Stimulated activated CD4-positive, alpha-beta T cell treated with anti-CD3 and anti-CD28 coated beads, Interleukin-12 subunit alpha, Interleukin-12 subunit beta, amount 100 ng/mL, for 4 hours (primary cell): ENCODE results near the gene DDX41.
"Not testable (repeated sequence)": the region's sequence is repeated elsewhere in the genome, so short reads cannot be mapped to it uniquely, and the experiment has no call there.

ENCODE experiments used
- DNase-seq: peaks from one replicate; pipeline ENCODE4 v3.0.0-alpha.2; 2020

Gene DDX41

GRCh38 chr5:177516601-177517568 is at the start of gene DDX41:
Gene DDX41 (minus strand): TSS chr5:177516961. CDS start chr5:177516945, 16 bp downstream.
- DNase-seq = peak; percentile 91

- no peak for DNase-seq
Measured at GRCh38 chr5:177565046-177565445, 48.3 kb upstream of the DDX41 start.

- DNase-seq = not testable (repeated sequence)
Measured at GRCh38 chr5:177559446-177559941, 42.7 kb upstream of the DDX41 start.

- no peak for DNase-seq
Measured at GRCh38 chr5:177557796-177558195, 41.0 kb upstream of the DDX41 start.

GRCh38 chr5:177557041-177557647 is 40.4 kb upstream of the DDX41 start:
- DNase-seq = no peak

GRCh38 chr5:177555665-177556064 is 38.9 kb upstream of the DDX41 start:
- DNase-seq = no peak

GRCh38 chr5:177555228-177555627 is 38.5 kb upstream of the DDX41 start:
- DNase-seq = no peak

- DNase-seq = peak; percentile 95
Measured at GRCh38 chr5:177554474-177555111, 37.8 kb upstream of the DDX41 start, which contains the start of gene FAM193B. Gene FAM193B (minus strand): TSS chr5:177554563. CDS start chr5:177554458, 105 bp downstream.

GRCh38 chr5:177553671-177554429 is 37.1 kb upstream of the DDX41 start:
- peak; percentile 43 for DNase-seq

- DNase-seq = no peak
Measured at GRCh38 chr5:177552839-177553455, 36.2 kb upstream of the DDX41 start.

GRCh38 chr5:177550122-177550521 is 33.4 kb upstream of the DDX41 start:
- DNase-seq = no peak

GRCh38 chr5:177548495-177548894 is 31.7 kb upstream of the DDX41 start:
- DNase-seq = no peak

- DNase-seq = no peak
Measured at GRCh38 chr5:177547736-177548135, 31.0 kb upstream of the DDX41 start.

- no peak for DNase-seq
Measured at GRCh38 chr5:177546258-177546741, 29.5 kb upstream of the DDX41 start.

- no peak for DNase-seq
Measured at GRCh38 chr5:177545487-177546257, 28.9 kb upstream of the DDX41 start.

GRCh38 chr5:177542816-177543465 is 26.2 kb upstream of the DDX41 start:
- DNase-seq = no peak

- no peak for DNase-seq
Measured at GRCh38 chr5:177540438-177540837, 23.7 kb upstream of the DDX41 start.

GRCh38 chr5:177539411-177539810 is 22.6 kb upstream of the DDX41 start:
- no peak for DNase-seq

- DNase-seq = no peak
Measured at GRCh38 chr5:177538876-177539275, 22.1 kb upstream of the DDX41 start.
